ENCODE measurements around the gene NT5C1B.

NT5C1B gene

DNA sequence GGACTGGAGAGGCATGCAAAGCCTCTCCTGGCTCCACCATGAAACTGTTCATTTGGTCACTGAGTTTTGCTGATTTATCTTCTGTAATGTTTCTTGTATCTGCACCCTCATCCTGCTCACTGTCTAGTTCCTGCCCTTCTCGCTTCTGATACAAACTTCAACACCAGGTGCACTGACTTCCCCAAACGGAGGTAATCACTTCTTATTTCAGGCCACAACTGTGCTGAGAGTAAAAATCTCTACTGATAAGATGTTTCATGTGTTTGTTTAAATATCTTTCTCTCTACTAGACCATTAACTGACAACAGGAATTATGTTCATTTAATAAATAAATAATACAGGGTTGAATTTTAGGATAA, 10.9 kb upstream of the NT5C1B start:
- FAIRE-seq (no peak), DNase-seq (ENCODE audit: low spot score) (no peak)

DNA sequence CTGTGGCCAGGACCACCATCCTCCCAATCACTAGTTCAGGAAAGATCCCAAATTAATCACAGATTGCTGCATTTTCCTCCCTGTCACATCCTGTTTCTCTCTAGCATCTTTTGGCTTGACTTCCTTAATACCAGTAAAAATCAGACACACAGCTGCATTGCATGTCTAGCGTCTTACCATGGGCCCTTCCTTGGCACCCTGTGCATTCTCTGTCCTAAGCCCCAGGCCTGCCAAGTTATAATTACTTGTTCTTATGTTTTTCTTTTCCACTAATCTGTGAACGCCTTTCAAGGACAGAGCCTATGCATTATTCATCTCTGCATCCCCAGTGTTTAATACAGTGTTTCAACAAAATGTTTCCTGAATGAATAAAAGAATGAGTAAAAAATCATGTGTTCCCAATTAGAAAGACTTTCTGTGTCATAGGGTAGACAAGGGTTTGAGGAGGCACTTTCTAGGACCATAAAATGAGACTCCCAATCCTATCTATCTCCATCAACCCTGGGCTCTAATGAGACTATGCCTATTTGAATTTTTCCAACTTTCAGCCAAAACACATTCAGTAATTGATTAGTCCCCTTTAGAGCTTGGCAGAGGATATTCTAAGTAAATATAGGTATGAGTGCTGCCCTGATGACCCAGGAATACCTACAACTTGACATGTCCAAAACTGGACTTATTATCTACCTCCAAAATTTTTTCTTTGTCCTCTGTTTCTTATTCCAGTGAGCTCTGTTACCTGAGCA, 10.3 kb upstream of the NT5C1B start:
- DNase-seq (ENCODE audit: low spot score) (no peak), FAIRE-seq (no peak)

GRCh38 chr2:18598848-18599484, 9.6 kb upstream of the NT5C1B start:
- DNase-seq (ENCODE audit: low spot score): no peak
- FAIRE-seq: no peak

- no peak for FAIRE-seq
- DNase-seq (ENCODE audit: low spot score): no peak
Measured at GRCh38 chr2:18597618-18598017, 8.2 kb upstream of the NT5C1B start.

DNA sequence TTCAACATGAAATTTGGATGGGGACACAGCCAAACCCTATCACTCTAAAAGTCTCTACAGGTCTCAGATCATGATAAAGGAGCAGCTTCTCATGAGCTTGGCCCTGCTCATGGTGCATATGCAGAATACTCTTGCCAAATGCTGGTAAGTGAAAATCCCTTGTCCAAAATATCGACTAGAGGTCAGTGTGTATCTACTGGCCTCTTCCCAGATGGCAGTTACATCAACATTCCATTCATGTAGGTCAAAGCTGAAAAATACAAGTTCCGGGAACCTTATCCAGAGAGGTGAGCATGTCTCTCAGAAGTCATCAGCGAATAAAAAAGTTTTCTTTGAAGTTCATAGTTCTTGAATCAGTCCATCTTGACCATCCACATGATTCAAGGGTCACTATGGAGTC, 7.6 kb upstream of the NT5C1B start:
- FAIRE-seq (no peak), DNase-seq (ENCODE audit: low spot score) (no peak)

GRCh38 chr2:18593496-18593895, 4.1 kb upstream of the NT5C1B start:
- no peak for DNase-seq (ENCODE audit: low spot score)
- no peak for FAIRE-seq

- DNase-seq (ENCODE audit: low spot score) (no peak), FAIRE-seq (no peak)
Measured at GRCh38 chr2:18592372-18592771, 3.0 kb upstream of the NT5C1B start.

DNA sequence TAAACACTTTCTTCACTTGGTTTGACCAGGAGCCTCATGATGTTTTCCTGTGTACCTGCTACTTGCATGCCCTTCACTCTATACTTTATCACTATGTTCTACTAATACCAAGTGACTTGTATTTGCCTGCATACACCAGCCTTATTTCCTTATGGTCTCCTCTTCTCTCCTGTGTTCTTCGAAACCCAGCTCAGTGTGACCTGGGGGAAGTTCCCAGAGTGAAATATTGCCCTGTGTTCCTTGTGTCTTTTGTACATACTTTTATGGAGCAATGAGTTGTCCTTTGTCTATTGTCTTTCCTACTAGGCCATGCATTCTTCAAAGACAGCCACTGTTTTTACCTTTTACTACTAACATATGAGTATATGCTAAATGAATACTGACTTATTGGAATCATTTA, 567 bp downstream of the NT5C1B start:
- FAIRE-seq (no peak), DNase-seq (ENCODE audit: low spot score) (no peak)

DNA sequence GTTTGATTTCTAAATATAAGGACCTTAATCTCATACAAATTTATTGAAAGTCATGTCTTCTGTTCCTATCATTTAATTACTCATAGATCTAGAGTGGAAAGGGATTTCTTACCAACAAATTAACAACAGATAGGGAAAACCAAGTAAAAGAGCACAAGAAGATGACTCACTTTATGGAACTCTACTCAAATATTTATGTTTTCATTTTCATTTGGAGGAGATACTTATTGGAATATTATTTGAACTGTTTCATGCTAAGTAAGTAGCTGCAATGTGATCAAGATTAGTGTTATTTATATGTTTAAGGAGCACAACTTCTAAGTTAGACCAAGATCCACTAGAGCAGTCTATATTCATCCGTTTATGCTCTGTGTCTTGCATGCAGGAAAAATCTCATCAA, 1.3 kb downstream of the NT5C1B start:
- DNase-seq (ENCODE audit: low spot score) (no peak), FAIRE-seq (no peak)

DNA sequence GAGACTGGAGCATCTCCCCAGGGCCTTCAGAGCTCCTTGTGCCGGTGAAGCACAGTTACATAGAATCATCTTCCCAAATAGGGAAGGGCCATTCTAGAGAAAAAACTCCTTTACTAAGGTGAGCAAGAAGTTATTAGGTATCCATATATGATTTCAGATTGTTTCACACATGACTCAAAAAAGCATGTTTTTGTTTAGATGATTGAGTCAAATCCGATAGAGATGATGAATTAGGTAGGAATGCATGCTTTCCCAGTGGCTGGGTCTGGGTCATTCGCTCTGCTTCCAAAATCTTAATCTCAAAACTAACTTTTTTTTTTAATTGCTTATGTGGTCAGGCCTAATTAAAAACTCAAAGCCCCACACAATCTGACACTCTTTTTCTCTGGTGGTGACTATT, 3.8 kb downstream of the NT5C1B start:
- DNase-seq (ENCODE audit: low spot score) (no peak), FAIRE-seq (no peak)

- FAIRE-seq (no peak), DNase-seq (ENCODE audit: low spot score) (no peak)
Measured at GRCh38 chr2:18584608-18584954, 4.8 kb downstream of the NT5C1B start.

GRCh38 chr2:18583905-18584607, 5.3 kb downstream of the NT5C1B start:
- FAIRE-seq: no peak
- no peak for DNase-seq (ENCODE audit: low spot score)

DNA sequence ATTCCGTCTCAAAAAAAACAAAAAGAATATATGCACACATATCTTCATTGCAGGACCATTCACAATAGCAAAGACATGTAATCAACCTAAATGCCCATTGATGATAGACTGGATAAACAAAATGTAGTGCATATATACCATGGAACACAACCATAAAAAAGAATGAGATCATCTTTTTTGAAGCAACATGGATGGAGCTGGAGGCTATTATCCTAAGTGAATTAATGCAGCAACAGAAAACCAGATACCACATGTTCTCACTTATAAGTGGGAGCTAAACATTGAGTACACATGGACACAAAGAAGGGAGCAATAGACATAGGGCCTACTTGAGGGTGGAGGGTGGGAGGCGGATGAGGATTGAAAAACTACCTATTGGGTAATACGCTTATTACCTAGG, 8.8 kb downstream of the NT5C1B start:
- no peak for DNase-seq (ENCODE audit: low spot score)
- FAIRE-seq: no peak

- DNase-seq (ENCODE audit: low spot score) (no peak), FAIRE-seq (no peak)
Measured at GRCh38 chr2:18578033-18578432, 11.3 kb downstream of the NT5C1B start.

DNA sequence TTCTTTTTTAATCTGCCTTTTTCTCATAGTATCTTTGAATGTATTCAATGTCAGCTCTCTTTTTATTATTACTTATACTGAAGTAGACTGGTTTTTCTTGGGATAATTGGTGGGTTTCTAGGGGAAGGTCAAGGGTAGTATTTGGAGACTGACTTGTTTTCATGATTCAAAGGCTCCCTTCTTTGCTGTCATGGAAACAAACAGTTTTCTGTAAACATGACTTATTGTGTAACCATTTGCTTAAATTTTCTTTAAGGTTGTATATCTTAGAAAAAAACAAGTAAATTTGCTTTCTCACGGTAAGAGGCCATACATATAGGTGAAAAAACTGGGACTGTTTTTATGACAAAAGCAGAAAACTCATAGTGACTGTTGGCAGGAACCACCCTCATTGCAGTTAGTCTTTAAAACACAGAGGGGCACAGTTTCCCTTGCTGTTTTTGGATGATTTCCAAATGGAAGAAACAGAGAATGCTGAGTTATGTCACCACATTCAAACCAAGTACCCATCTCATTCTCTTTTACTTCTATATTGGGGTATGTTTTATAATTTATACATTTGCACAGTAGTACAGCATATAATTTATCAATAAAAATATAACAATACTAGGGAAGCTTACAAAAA, 23.1 kb downstream of the NT5C1B start:
- DNase-seq (ENCODE audit: low spot score) (no peak), FAIRE-seq (no peak)

DNA sequence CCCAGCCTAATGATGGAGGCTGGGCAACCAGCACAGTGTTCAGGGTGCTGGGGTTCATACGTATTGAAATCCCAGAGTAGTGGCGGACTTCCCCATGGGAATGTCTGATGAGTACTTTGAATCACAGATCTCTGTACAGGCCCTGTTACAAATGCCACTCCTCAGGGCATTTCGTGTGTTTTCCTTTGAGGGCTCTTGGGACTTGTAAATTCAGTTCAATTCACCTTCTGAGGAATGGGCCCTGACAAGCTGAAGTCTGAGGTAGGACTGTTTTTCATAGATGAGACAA, 28.6 kb downstream of the NT5C1B start:
- FAIRE-seq (no peak), DNase-seq (ENCODE audit: low spot score) (no peak)

- peak; percentile 76 for DNase-seq (ENCODE audit: low spot score)
- FAIRE-seq: peak; percentile 65
Measured at GRCh38 chr2:18560031-18560796, 29.2 kb downstream of the NT5C1B start, which contains the start of gene RDH14. Gene RDH14, minus strand, starts transcription at chr2:18560653. Its CDS starts 81 bp downstream, at chr2:18560572.

DNA sequence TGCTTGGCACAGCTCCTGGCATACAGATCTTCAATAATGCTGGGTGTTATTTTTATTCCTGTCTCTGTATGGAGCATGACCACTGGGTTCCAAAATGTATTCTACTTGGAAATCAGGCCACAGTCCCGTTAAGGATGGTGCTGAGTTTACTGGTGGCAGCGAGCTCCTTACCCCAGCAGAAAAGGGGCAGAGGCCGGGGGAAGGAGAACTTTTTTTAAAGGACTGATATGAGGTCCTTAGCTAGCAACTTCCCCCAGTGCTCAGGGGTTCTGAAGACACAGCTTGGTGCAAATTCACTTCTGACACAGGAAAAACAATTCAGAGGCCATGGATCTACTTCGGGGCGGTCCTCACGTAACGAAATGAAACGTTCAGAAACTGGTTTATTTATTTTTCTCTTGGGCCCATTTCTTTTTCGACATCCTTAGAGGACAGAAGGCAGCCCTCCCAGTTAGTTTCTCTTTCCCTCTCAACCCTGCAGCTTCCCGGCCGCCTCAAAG, 29.8 kb downstream of the NT5C1B start:
- FAIRE-seq (no peak), DNase-seq (ENCODE audit: low spot score) (no peak)

GRCh38 chr2:18558458-18558857, 30.9 kb downstream of the NT5C1B start:
- no peak for DNase-seq (ENCODE audit: low spot score)
- no peak for FAIRE-seq

GRCh38 chr2:18557121-18557520, 32.2 kb downstream of the NT5C1B start:
- FAIRE-seq (no peak), DNase-seq (ENCODE audit: low spot score) (no peak)

DNA sequence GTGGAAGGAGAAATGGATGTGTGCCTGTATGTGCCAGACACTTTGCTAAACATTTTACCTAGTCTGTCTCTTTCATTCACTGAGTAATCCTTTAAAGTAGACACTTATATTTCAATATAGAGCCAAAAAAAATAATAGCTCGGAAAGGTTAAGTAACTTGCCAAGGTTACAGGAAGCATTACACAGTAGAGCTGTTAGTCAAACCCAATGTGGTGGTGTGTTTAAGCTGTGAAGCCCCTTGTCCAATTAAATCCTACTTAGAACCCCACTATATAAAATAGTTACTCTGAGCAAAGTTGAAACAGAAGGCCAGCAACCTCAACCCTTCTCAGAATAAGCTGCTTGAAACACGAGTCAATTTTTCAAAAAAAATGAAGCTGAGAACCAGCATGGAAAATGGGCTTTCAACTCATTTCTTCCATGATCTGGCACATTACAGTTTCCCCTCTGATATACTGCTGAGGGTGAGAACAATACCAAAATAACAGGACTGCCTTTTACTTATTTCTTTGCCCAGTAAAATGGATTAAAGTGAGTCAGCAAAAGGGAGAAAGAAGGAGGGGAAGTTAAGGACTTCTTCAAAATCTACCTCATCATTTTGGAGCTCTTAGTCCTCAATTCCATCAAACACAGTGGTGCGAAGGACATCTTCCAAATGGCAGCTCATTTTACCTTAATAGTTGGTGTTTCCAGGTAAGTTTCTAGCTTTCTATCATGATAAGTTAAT, 36.9 kb downstream of the NT5C1B start:
- no peak for DNase-seq (ENCODE audit: low spot score)
- FAIRE-seq: no peak

Data from RCC 7860 (cell line).